Breast epithelium (tissue), 3 donors: ENCODE data around the gene ZMYND11.

Source experiments
- POLR2A ChIP-seq: fragments of 450-650 bp; IDR thresholded peaks from one replicate; pipeline ENCODE4 v1.6.1; 2016; ENCODE audit warnings: antibody characterized with exemption, mild to moderate bottlenecking, moderate library complexity
- POLR2AphosphoS5 ChIP-seq, 3 donors: sonication (generic); formaldehyde crosslinking; IDR thresholded peaks; one replicate each; pipeline ENCODE4 v1.6.1; 2017; ENCODE audit warnings: antibody characterized with exemption in 3 of 3
- TF ChIP-seq, protein P1 (sequence below), 3 donors: fragments of 450-650 bp; IDR thresholded peaks; one replicate each; pipeline ENCODE4 v1.5.1; 2016 to 2017; ENCODE audit warnings: antibody characterized with exemption in 3 of 3, mild to moderate bottlenecking in 3 of 3, moderate library complexity in 3 of 3

DNA sequence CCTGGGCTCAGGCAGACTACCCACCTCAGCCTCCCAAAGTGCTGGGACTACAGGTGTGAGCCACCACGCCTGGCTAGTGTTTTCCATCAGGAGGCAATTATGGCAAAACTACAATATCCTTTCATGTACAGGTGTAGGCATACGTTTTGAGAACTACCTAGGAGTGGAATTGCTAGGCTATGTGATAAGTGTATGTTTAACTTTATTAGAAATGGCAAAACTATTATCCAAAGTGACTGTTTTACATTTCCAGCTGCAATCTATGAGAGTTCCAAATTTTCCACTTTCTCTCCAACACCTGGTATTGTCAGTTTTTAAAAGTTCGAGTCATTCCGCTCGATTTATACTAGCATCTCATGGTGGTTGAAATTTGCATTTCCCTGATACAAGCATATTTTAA is 59.0 kb downstream of the ZMYND11 start:
- TF ChIP-seq POLR2A (no peak), POLR2AphosphoS5 (IDR thresholded peaks at IDR 0.05) (no peak)
- TF ChIP-seq, protein P1, sequence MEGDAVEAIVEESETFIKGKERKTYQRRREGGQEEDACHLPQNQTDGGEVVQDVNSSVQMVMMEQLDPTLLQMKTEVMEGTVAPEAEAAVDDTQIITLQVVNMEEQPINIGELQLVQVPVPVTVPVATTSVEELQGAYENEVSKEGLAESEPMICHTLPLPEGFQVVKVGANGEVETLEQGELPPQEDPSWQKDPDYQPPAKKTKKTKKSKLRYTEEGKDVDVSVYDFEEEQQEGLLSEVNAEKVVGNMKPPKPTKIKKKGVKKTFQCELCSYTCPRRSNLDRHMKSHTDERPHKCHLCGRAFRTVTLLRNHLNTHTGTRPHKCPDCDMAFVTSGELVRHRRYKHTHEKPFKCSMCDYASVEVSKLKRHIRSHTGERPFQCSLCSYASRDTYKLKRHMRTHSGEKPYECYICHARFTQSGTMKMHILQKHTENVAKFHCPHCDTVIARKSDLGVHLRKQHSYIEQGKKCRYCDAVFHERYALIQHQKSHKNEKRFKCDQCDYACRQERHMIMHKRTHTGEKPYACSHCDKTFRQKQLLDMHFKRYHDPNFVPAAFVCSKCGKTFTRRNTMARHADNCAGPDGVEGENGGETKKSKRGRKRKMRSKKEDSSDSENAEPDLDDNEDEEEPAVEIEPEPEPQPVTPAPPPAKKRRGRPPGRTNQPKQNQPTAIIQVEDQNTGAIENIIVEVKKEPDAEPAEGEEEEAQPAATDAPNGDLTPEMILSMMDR (IDR thresholded peaks at IDR 0.05) = no peak
